Osteocyte (in vitro differentiated cells): Measurements from ENCODE around the gene OLR1. TPM values are rescaled to one million over a fixed set of nuclear protein-coding genes. Genes with fewer than 3 reads are reported as not detected.

Source experiments
- DNase-seq: peaks from one replicate; pipeline ENCODE4 v3.0.0; 2021; ENCODE audit warnings: mixed read lengths; ENCODE audit not compliant: unreplicated experiment; ENCODE audit errors: extremely low spot score
- H3K27ac Mint-ChIP-seq: one replicate; pipeline ENCODE4 v1.8.0; 2021; ENCODE audit warnings: mild to moderate bottlenecking, mixed read lengths; ENCODE audit not compliant: unreplicated experiment
- H3K27me3 Mint-ChIP-seq: one replicate; pipeline ENCODE4 v1.8.0; 2021; ENCODE audit warnings: mixed read lengths; ENCODE audit not compliant: unreplicated experiment
- H3K36me3 Mint-ChIP-seq: one replicate; pipeline ENCODE4 v1.8.0; 2021; ENCODE audit warnings: mixed read lengths; ENCODE audit not compliant: unreplicated experiment
- H3K4me1 Mint-ChIP-seq: one replicate; pipeline ENCODE4 v1.8.0; 2021; ENCODE audit warnings: mixed read lengths; ENCODE audit not compliant: unreplicated experiment
- H3K4me3 Mint-ChIP-seq: one replicate; pipeline ENCODE4 v1.8.0; 2021; ENCODE audit warnings: mild to moderate bottlenecking, moderate library complexity, mixed read lengths; ENCODE audit not compliant: unreplicated experiment
- H3K9me3 Mint-ChIP-seq: one replicate; pipeline ENCODE4 v1.8.0; 2021; ENCODE audit warnings: mixed read lengths; ENCODE audit not compliant: unreplicated experiment
- total RNA-seq: library from RNA; stranded (reverse); gene quantifications from 2 replicates; pipeline ENCODE4 v1.2.1, GENCODE V29; 2021
- TF ChIP-seq, protein P1 (sequence below): fragments of 200-600 bp; sonication (generic); IDR thresholded peaks from 2 replicates; pipeline ENCODE4 v1.5.0; 2021; ENCODE audit warnings: antibody characterized with exemption, mild to moderate bottlenecking, moderate library complexity

OLR1 gene
- total RNA-seq, 1 donor from 2014 or later, result not detected

DNA sequence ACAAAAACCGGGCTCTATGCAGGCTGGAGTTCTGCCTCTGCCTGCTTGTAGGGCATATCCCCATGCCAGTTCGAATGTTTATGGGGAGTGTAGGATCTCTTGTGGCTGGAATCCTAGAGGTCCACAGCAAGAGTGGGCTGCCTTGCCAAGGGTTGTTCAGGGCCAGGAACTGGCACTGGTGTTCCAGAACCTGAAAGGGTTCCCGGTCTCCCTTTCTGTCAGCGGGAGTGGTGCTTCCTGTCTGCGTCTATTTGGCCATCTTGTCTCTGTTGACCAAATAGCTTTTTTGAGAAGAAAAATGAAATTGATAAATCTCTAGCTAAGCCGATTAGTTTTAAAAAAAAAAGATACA lies 17.8 kb downstream of the OLR1 start:
- Mint-ChIP-seq H3K4me3 (peak overlapping the region; percentile 84), H3K27me3 (peaks cover 12% of the 10 kb centered on the region), H3K27ac (no peak overlapping the region), H3K9me3 (peaks cover 5% of the 10 kb centered on the region), H3K36me3 (no peaks in the 10 kb centered on the region), H3K4me1 (peaks cover 7% of the 10 kb centered on the region)
- TF ChIP-seq, protein P1, sequence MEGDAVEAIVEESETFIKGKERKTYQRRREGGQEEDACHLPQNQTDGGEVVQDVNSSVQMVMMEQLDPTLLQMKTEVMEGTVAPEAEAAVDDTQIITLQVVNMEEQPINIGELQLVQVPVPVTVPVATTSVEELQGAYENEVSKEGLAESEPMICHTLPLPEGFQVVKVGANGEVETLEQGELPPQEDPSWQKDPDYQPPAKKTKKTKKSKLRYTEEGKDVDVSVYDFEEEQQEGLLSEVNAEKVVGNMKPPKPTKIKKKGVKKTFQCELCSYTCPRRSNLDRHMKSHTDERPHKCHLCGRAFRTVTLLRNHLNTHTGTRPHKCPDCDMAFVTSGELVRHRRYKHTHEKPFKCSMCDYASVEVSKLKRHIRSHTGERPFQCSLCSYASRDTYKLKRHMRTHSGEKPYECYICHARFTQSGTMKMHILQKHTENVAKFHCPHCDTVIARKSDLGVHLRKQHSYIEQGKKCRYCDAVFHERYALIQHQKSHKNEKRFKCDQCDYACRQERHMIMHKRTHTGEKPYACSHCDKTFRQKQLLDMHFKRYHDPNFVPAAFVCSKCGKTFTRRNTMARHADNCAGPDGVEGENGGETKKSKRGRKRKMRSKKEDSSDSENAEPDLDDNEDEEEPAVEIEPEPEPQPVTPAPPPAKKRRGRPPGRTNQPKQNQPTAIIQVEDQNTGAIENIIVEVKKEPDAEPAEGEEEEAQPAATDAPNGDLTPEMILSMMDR, result no peak
- DNase-seq, result no peak

DNA sequence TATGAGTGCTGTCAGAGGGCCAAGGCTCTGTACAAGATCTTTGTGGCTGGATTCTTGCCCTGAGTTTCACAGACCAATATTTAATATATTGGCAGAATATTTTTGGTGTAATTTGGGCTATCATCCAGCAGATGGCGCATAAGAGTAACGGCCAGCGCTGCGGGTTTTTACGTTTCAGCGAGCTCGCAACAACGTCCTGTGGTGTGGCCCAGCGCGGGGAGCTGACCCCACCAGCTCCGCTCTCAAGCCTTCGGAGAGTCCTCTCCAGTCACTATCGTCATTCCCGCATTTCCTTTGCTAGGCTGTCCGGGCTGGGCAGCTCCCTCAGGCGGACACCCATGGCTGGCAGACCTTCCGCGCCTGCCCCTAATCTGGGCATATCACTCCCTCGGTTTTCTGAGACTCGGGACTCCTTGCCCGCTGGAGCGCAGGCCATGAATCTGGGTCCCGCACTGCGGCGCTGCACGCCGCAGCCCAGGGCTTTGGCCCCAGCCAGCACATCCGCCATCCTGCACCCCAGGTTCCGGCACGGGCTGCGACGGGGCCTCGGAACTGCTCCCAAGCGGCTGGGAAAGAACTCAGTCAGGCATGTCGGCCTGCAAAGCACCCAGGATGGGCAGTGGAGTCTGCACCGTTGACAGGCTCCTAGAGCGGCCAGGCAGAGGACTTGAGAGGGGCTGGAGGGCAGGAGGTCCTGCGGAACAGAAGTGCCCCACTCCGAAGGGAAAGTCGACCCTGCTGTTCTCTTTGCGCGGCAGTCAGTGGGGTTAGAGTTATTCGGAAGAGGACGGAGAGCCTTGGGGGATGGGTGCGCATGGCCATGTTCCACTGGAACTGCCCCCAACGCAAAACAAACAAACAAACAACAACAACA lies 18.4 kb downstream of the OLR1 start:
- TF ChIP-seq, protein P1, result peak; percentile 89
- H3K27me3 Mint-ChIP-seq, result peaks cover 8% of the 10 kb centered on the region
- peaks cover 5% of the 10 kb centered on the region for H3K9me3 Mint-ChIP-seq
- peaks cover 7% of the 10 kb centered on the region for H3K4me1 Mint-ChIP-seq
- H3K4me3 Mint-ChIP-seq, result peak overlapping the region; percentile 84
- H3K36me3 Mint-ChIP-seq, result no peaks in the 10 kb centered on the region
- peak overlapping the region; percentile 78 for H3K27ac Mint-ChIP-seq
- DNase-seq, result peak; percentile 85

DNA sequence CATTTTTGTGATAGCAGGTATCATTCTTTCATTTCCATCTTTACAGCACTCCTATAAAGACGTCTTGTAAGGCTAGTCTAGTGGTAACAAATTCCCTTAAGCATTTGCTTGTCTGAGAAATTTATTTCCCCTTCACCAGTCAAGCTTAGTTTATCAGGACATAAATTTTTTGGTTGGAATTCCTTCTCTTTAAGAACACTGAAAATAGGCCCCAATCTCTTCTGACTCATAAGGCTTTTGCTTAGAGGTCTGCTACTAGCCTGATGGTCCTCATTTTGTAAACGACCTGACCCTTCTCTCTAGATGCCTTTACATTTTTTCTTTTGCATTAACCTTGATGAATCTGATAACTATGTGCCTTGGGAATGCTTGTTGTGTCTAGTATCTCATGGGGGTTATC lies 20.3 kb downstream of the OLR1 start:
- Mint-ChIP-seq H3K27me3 (peaks cover 5% of the 10 kb centered on the region), H3K4me3 (no peak overlapping the region), H3K4me1 (peaks cover 7% of the 10 kb centered on the region), H3K27ac (no peak overlapping the region), H3K36me3 (no peaks in the 10 kb centered on the region), H3K9me3 (no peaks in the 10 kb centered on the region)
- TF ChIP-seq, protein P1, result no peak
- DNase-seq, result no peak

DNA sequence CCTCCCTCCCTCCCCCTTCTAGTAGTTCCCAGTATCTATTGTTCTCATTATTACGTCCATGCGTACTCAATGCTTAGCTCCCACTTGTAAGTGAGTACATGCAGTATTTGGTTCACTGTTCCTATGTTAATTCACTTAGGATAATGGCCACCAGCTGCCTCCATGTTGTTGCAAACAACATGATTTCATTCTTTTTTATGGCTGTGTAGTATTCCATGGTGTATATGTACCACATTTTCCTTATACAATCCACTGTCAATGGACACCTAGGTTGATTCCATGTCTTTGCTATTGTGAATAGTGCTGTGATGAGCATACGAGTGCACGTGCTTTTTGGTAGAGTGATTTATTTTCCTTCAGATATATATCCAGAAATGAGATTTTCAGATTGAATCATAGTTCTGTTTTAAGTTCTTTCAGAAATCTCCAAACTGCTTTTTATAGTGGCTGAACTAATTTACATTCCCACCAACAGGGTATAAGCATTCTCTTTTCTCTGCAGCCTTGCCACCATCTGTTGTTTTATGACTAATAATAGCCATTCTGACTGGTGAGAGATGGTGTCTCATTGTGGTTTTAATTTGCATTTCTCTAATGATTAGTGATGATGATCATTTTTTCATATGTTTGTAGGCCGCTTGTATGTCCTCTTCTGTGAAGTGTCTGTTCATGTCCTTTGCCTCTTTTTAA lies 24.1 kb downstream of the OLR1 start:
- TF ChIP-seq, protein P1, result no peak
- peaks cover under 1% of the 10 kb centered on the region for H3K4me1 Mint-ChIP-seq
- no peak overlapping the region for H3K4me3 Mint-ChIP-seq
- DNase-seq, result no peak
- H3K27ac Mint-ChIP-seq, result no peak overlapping the region
- no peaks in the 10 kb centered on the region for H3K9me3 Mint-ChIP-seq
- H3K36me3 Mint-ChIP-seq, result no peaks in the 10 kb centered on the region
- peaks cover 22% of the 10 kb centered on the region for H3K27me3 Mint-ChIP-seq

DNA sequence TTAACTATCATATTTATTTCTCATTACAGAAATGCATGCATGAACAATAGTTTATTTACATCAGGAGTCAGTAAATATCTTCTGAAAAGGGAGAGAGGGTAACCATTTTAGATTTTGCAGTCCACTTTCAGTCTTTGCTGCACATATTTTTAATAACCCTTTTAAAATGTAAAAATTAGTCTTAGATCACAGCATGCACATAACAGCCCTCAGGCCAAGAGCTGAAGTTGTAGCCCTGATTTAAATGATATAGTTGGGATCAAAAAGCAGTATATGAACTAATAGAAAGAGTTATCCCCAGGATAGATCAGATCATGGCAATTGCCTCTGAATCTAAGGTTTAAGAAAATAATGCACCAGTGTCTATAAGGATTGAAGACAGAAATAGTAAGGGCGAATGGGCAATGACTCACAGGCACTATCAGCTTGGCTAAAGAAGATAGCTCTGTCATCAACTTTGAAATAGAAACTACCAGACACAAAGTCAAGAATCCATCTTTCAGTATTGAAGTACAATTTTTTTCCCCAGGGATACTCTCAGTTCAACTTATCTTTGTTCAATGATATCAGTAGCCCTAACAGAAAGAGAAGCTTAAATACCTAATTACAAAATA lies 28.8 kb downstream of the OLR1 start:
- H3K27ac Mint-ChIP-seq, result no peak overlapping the region
- no peaks in the 10 kb centered on the region for H3K4me1 Mint-ChIP-seq
- no peak overlapping the region for H3K4me3 Mint-ChIP-seq
- no peaks in the 10 kb centered on the region for H3K9me3 Mint-ChIP-seq
- DNase-seq, result no peak
- TF ChIP-seq, protein P1, result no peak
- peaks cover 20% of the 10 kb centered on the region for H3K27me3 Mint-ChIP-seq
- no peaks in the 10 kb centered on the region for H3K36me3 Mint-ChIP-seq
